Skin epidermis (tissue), 12 donors: ENCODE measurements around the gene GGPS1.
"Not testable (repeated sequence)": the region's sequence is repeated elsewhere in the genome, so short reads cannot be mapped to it uniquely, and the experiment has no call there.

Experiments
- H3K27ac ChIP-seq, 21 experiments: fragments of 200-600 bp; sonication (generic) in 11 of 21; one replicate each; pipeline ENCODE4 v1.5.0; 2020; ENCODE audit warnings: mild to moderate bottlenecking in 3 of 21, inconsistent platforms in 2 of 21, moderate library complexity in 2 of 21
- H3K4me3 ChIP-seq, 7 experiments: fragments of 200-600 bp; sonication (generic) in 2 of 7; one replicate each; pipeline ENCODE4 v1.5.0; 2020; ENCODE audit warnings: inconsistent platforms in 2 of 7, mild to moderate bottlenecking in 2 of 7, moderate library complexity in 1 of 7

The GGPS1 gene

DNA sequence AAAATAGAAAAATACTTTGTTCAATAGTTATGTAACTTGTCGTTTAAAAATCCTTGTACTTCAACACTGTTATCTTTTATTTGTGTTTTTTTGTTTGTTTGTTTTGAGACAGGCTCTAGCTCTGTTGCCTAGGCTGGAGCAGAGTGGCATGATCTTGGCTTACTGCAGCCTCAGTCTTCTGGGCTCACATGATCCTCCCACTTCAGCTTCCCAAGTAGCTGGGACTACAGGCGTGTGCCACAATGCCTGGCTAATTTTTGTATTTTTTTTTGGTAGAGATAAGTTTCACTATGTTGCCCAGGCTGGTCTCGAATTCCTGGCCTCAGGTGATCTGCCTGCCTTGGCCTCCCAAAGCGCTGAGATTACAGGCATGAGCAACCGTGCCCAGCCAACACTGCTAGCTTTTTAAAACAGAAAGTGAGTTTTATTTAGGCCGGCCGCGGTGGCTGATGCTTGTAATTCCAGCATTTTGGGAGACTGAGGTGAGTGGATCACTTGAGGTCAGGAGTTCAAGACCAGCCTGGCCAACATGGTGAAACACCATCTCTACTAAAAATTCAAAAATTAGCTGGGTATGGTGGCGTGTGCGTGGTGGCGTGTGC lies 49.9 kb downstream of the GGPS1 start:
- H3K4me3 ChIP-seq, H3K27ac ChIP-seq: not testable (repeated sequence)

DNA sequence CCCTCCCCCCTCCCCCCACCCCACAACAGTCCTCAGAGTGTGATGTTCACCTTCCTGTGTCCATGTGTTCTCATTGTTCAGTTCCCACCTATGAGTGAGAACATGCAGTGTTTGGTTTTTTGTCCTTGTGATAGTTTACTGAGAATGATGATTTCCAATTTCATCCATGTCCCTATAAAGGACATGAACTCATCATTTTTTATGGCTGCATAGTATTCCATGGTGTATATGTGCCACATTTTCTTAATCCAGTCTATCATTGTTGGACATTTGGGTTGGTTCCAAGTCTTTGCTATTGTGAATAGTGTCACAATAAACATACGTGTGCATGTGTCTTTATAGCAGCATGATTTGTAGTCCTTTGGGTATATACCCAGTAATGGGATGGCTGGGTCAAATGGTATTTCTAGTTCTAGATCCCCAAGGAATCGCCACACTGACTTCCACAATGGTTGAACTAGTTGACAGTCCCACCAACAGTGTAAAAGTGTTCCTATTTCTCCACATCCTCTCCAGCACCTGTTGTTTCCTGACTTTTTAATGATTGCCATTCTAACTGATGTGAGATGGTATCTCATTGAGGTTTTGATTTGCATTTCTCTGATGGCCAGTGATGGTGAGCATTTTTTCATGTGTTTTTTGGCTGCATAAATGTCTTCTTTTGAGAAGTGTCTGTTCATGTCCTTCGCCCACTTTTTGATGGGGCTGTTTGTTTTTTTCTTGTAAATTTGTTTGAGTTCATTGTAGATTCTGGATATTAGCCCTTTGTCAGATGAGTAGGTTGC lies 53.8 kb downstream of the GGPS1 start:
- not testable (repeated sequence) for H3K4me3 ChIP-seq, H3K27ac ChIP-seq

DNA sequence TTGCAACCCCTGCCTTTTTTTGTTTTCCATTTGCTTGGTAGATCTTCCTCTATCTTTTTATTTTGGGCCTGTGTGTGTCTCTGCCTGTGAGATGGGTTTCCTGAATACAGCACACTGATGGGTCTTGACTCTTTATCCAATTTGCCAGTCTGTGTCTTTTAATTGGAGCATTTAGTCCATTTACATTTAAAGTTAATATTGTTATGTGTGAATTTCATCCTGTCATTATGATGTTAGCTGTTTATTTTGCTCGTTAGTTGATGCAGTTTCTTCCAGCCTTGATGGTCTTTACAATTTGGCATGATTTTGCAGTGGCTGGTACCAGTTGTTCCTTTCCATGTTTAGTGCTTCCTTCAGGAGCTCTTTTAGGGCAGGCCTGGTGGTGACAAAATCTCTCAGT lies 57.3 kb downstream of the GGPS1 start:
- H3K4me3 ChIP-seq, result not testable (repeated sequence)

DNA sequence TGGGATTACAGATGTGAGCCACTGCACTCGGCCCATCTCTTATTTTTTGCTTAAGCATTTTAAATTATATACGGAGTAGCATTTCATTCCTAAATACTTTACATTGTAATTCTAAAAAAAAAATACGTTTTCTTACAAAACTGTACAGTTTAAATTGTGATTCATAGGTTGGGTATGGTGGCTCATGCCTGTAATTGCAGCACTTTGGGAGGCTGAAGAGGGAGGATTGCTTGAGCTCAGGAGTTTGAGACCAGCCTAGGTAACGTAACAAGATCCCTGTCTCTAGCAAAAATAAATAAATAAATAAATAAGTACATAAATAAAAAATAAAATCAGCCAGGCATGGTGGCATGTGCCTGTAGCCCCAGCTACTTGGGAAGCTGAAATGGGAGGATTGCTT lies 63.5 kb downstream of the GGPS1 start:
- no peak overlapping the region for H3K27ac ChIP-seq

More for the DNA sequence above, 57.3 kb downstream of the GGPS1 start:
- not testable (repeated sequence) for H3K27ac ChIP-seq

More for the DNA sequence above, 63.5 kb downstream of the GGPS1 start:
- no peak overlapping the region for H3K4me3 ChIP-seq
